Stimulated activated CD8-positive, alpha-beta memory T cell treated with anti-CD3 and anti-CD28 coated beads, Interleukin-2, amount 100 ng/mL, for 48 hours (primary cell): ENCODE data around the gene COTL1.
"Not testable (repeated sequence)": the region's sequence is repeated elsewhere in the genome, so short reads cannot be mapped to it uniquely, and the experiment has no call there.

ENCODE experiments used
- DNase-seq, 2 donors: peaks; one replicate each; pipeline ENCODE4 v3.0.0-alpha.2; 2020; ENCODE audit warnings: low read depth in 2 of 2

COTL1 gene

DNA sequence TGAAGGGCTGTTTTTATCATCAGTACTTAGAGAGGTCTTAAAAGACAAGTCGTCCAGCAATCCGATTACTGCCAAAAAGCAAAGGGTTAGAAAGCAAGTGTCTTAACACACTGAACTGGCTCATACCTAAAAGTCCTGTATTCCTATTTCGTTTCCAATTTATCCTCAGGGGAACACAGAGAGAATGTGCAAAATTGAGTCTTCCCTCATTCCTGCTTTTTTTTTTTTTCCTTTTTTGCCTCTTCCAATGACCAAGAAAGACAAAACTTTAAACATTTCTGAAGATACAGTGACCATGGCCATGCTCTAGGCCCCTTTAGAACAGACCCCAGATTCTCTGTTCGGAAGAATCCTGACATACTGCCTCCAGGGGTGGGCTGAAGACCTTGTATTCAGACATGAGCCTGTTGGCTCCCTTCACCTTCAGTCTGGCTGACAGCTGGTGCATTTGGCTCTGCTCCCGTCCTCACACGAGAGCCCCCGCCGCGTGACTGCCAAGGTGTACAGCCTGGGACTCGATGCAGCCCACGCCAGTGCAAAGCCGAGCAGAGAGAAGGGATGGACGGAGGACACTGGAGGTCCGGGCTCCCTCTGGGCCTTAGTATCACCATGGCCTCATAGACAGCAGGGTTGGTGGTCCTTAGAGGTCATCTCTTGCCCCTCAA is 47.0 kb downstream of the COTL1 start:
- DNase-seq, result no peak

- DNase-seq, result no peak
Measured at GRCh38 chr16:84569382-84569987, 48.4 kb downstream of the COTL1 start.

GRCh38 chr16:84568066-84568465 is 49.8 kb downstream of the COTL1 start:
- DNase-seq, result no peak

- no peak for DNase-seq
Measured at GRCh38 chr16:84567286-84567962, 50.5 kb downstream of the COTL1 start.

- DNase-seq, result no peak
Measured at GRCh38 chr16:84566545-84567257, 51.2 kb downstream of the COTL1 start.

DNA sequence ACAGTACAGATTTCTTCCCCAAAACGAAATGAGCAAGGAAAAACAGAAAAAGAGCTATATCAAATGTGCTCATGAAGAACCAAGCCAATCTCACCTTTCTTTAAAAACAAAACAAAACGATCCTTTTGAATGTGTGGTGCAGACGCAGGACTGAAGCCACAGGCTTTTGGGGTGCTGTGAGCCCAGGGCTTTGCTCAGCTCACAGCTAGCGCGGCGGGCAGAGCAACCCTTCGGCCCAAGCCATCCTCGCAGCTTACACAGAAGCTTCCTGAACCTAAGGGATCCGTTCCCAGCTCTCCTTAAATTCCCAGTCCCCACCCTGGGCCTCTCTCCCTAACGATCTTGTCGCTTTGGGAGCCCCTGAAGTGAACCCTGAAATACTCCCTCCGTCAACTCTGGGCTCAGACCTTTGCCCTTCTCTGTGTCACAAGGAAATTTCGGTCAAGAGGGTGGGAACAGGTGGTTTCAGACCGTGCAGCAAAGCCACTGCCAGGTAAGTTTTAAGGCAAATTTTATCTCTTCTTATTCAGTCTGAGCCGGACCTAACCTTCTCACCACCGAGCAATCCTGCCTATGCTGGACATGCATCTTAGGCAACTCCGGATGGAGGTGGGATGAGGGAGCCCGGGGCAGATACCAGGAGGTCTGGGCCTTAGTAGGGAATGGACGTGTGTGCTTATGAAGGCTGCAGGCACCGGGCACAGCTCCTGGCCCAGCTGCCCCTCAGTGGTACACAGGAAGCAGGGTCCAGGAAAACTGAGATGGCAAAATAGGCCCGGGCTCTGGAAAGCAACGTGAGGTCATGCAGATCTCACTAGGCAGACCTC is 52.0 kb downstream of the COTL1 start:
- DNase-seq, result no peak

GRCh38 chr16:84563786-84564420 is 54.0 kb downstream of the COTL1 start:
- DNase-seq, result no peak

DNA sequence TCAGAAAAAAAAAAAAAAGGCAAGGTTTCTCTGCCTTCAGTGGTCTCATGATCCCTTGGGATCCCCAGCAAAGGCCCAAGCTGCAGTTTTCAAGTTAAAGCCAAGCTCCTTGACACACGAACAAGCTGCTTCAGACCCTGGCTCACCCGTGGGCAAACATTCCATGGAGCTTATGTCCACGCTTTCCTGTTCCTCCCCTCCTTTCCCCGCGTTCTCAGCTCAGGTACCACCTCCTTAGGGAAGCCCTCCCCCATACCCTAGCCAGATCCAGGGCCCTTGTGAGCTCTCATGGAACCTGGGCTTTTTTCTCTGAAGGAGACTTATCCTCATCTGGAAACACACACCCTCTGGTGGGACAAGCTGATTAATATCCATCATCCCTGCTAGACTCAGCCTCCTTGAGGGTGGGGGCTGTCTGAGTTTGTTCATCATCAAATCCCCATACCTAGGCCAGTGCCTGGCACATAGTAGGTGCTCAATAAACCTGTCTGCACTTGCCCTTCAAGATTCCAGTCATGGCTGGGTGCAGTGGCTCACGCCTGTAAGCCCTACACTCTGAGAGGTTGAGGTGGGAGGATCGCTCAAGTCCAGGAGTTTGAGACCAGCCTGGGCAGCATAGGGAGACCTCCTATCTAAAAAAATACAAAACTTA is 54.7 kb downstream of the COTL1 start:
- no peak for DNase-seq

DNA sequence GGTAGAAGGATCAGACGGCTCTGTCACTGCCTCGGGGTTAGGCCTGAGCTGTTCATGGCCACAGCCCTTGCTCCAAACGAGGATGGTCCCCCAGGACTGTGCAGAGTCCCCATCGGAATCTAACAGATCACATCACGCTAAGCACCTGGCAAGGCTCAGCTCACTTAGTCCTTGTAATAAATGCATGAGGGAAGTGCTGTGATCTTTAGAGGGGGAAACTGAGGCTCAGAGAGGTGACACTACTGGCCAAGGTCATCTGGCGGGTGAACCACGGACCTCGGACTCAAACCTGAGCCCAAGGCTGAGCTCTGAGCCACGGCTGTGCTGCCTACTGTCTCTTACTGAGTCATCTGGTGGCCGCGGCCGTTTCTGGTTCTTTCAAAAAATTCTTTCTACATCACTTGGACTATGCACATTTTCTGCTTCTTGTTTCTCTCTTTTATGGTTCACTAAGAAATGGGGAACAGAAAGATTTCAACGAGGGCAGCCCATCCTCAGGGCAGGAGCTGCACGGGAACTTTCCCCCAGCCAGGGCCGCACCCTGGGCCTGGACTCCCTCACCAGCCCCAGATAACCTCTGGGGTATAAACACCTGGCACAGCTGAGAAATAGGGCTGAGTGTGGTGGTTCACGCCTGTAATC is 55.6 kb downstream of the COTL1 start:
- no peak for DNase-seq

- DNase-seq, result no peak
Measured at GRCh38 chr16:84561291-84561690, 56.6 kb downstream of the COTL1 start.

- DNase-seq, result no peak
Measured at GRCh38 chr16:84560269-84560668, 57.6 kb downstream of the COTL1 start.

DNA sequence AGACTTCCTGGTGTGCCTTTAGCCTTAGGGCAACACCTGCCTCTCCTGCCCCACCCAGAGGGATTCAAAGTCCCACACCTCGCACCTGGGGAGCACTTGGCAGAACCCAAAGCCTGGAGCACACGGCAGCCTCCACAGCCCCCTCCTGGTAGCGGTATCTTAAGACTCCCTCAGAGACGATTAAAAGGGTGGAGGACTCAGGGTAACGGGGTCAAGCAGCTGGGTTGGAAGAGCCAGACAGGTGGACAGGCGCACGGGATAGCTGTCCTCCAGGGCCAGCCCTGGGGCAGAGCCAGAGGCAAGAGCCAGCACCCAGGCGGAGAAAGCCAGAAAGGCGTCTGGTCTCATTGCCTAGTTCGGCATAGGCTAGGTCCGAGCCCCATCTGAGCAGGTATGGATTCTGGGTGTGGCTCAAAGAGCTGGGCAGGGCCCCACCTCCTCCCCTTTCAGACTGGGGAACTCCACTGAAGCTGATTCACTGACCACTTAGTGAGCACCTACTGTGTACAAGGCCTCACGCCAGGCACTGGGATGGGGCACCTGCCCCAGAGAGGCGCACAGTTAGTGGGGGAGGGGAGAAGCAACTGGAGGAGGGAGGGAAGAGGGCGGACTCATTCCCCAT is 58.5 kb downstream of the COTL1 start:
- no peak for DNase-seq

DNA sequence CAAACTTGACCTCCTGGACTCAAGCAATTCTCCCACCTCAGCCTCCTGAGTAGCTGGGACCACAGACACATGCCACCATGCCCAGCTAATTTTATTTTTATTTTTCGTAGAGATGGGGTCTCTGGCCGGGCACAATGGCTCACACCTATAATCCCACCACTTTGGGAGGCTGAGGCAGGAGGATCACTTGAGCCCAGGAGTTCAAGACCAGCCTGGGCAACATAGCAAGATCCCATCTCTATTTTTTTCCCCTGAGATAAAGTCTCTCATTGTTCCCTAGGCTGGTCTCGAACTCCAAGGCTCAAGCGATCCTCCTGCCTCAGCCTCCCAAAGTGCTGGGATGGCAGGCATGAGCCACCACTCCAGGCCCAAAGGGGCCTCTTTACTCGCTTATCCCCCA is 59.0 kb downstream of the COTL1 start:
- DNase-seq, result not testable (repeated sequence)

GRCh38 chr16:84557504-84557903 is 60.4 kb downstream of the COTL1 start:
- DNase-seq, result no peak

GRCh38 chr16:84557059-84557458 is 60.8 kb downstream of the COTL1 start:
- DNase-seq, result no peak

- DNase-seq, result no peak
Measured at GRCh38 chr16:84555418-84556196, 62.3 kb downstream of the COTL1 start.

GRCh38 chr16:84554627-84555328 is 63.1 kb downstream of the COTL1 start:
- DNase-seq, result no peak

- no peak for DNase-seq
Measured at GRCh38 chr16:84553873-84554399, 63.9 kb downstream of the COTL1 start.
